ENCODE results near the gene KCNMB4. TPM values are rescaled to one million over a fixed set of nuclear protein-coding genes. Genes with fewer than 3 reads are reported as not detected.

The KCNMB4 gene
- total and polyA plus RNA-seq, 7 experiments from 2014 or later: 0.31 to 1.9 (median 1.4) TPM

DNA sequence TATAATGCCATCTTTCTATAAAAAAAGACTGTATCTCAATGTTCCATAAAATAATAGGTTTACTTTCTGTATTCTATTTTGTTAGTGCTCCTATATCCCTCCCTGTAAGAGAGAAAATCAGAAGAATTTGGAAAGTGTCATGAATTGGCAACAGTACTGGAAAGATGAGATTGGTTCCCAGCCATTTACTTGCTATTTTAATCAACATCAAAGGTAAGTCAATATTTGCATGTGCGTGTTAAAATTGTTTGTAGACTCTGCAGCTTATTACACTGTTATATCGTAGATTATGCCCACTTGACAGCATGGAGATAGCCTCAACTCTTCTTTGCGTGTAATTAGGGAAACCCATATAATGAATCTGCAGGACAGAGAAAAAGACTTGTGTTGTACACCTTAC, 34.0 kb downstream of the KCNMB4 start:
- no peak for ATAC-seq
- Mint-ChIP-seq H3K9me3 (peaks cover 0 to 8% (median 0%) of the 10 kb centered on the region in 11 donors), H3K27me3 (no peaks in the 10 kb centered on the region), H3K36me3 (peaks cover 0 to 45% (median 27%) of the 10 kb centered on the region in 5 donors), H3K4me3 (no peak overlapping the region), H3K27ac (no peak overlapping the region), H3K4me1 (no peaks in the 10 kb centered on the region)
- Histone ChIP-seq H3K27me3 (ENCODE audit: control insufficient read depth in 2 of 2, insufficient read depth in 2 of 2, low read length in 2 of 2) (no peaks in the 10 kb centered on the region), H3K4me3 (ENCODE audit: low read length) (no peak overlapping the region), H3K27ac (ENCODE audit: low read depth, low read length) (no peak overlapping the region), H3K36me3 (ENCODE audit: control insufficient read depth in 2 of 3, insufficient read depth in 3 of 3, low read length in 3 of 3) (peaks cover 0 to 7% (median 0%) of the 10 kb centered on the region in 3 experiments), H3K9me3 (ENCODE audit: control insufficient read depth in 2 of 3, low read length in 3 of 3) (no peaks in the 10 kb centered on the region), H3K4me1 (ENCODE audit: control insufficient read depth in 2 of 2, insufficient read depth in 2 of 2, low read length in 2 of 2) (no peaks in the 10 kb centered on the region)
- DNase-seq: no peak
- ChIA-PET CTCF (no interaction called here), POLR2A (no interaction called here)
- intact Hi-C loops (cut with micrococcal nuclease): no loop called here

DNA sequence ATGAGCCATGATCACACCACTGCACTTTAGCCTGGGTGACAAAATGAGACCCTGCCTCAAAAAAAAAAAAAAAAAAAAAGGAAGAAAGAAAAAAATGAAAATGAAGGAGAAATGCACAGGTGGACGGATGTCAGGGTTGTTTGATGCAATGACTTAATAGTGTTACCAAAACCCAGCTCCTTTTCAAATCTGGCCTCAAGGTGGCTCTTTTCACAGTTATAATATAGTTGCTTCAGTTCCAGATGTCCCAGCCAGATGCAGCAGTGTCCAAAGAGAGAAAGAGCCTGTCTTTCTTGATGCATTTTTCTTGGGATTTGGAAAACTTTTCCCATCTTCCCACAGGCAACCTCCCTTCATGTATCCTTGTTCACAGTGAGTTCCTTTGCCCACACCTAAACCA, 36.5 kb downstream of the KCNMB4 start:
- ChIA-PET CTCF (no interaction called here), POLR2A (no interaction called here)
- Mint-ChIP-seq H3K27ac (no peak overlapping the region), H3K4me3 (no peak overlapping the region), H3K4me1 (no peaks in the 10 kb centered on the region), H3K27me3 (no peaks in the 10 kb centered on the region), H3K9me3 (peaks cover 0 to 8% (median 0%) of the 10 kb centered on the region in 11 donors), H3K36me3 (peaks cover 0 to 58% (median 34%) of the 10 kb centered on the region in 5 donors)
- H3K4me1 ChIP-seq (ENCODE audit: control insufficient read depth in 2 of 2, insufficient read depth in 2 of 2, low read length in 2 of 2): no peaks in the 10 kb centered on the region
- peaks cover 0 to 7% (median 0%) of the 10 kb centered on the region in 3 experiments for H3K36me3 ChIP-seq (ENCODE audit: control insufficient read depth in 2 of 3, insufficient read depth in 3 of 3, low read length in 3 of 3)
- intact Hi-C loops (cut with micrococcal nuclease): no loop called here
- no peaks in the 10 kb centered on the region for H3K9me3 ChIP-seq (ENCODE audit: control insufficient read depth in 2 of 3, low read length in 3 of 3)
- no peak overlapping the region for H3K4me3 ChIP-seq (ENCODE audit: low read length)
- H3K27ac ChIP-seq (ENCODE audit: low read depth, low read length): no peak overlapping the region
- no peak for ATAC-seq
- no peak for DNase-seq
- no peaks in the 10 kb centered on the region for H3K27me3 ChIP-seq (ENCODE audit: control insufficient read depth in 2 of 2, insufficient read depth in 2 of 2, low read length in 2 of 2)

DNA sequence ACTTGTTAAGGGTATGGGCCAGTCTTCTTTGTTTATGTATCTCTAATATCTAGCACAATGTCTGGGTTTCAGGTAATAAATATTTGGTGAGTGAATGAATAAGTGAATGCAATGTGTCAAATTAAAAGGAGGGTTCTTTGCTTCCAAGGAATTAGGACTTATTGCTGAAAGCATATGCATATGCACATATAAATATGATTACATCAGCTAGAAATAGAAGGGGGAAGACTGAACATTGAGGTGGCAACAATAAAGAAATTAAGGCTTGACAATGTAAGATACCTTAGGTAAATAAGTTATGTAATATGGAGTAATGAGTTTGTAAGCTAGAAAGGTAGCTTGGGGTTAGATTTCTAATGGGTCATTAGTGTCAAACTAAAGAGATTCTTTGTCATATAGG, 37.7 kb downstream of the KCNMB4 start:
- no peaks in the 10 kb centered on the region for H3K27me3 Mint-ChIP-seq
- H3K4me3 Mint-ChIP-seq: no peak overlapping the region
- no peaks in the 10 kb centered on the region for H3K4me1 Mint-ChIP-seq
- Histone ChIP-seq H3K27me3 (ENCODE audit: control insufficient read depth in 2 of 2, insufficient read depth in 2 of 2, low read length in 2 of 2) (no peaks in the 10 kb centered on the region), H3K36me3 (ENCODE audit: control insufficient read depth in 2 of 3, insufficient read depth in 3 of 3, low read length in 3 of 3) (peaks cover 0 to 7% (median 0%) of the 10 kb centered on the region in 3 experiments), H3K27ac (ENCODE audit: low read depth, low read length) (no peak overlapping the region), H3K4me1 (ENCODE audit: control insufficient read depth in 2 of 2, insufficient read depth in 2 of 2, low read length in 2 of 2) (no peaks in the 10 kb centered on the region), H3K9me3 (ENCODE audit: control insufficient read depth in 2 of 3, low read length in 3 of 3) (no peaks in the 10 kb centered on the region), H3K4me3 (ENCODE audit: low read length) (no peak overlapping the region)
- intact Hi-C loops (cut with micrococcal nuclease): no loop called here
- ATAC-seq: no peak
- DNase-seq: no peak
- peaks cover 0 to 57% (median 35%) of the 10 kb centered on the region in 5 donors for H3K36me3 Mint-ChIP-seq
- POLR2A ChIA-PET: no interaction called here
- no peak overlapping the region for H3K27ac Mint-ChIP-seq
- peaks cover 0 to 8% (median 0%) of the 10 kb centered on the region in 11 donors for H3K9me3 Mint-ChIP-seq
- CTCF ChIA-PET: no interaction called here

DNA sequence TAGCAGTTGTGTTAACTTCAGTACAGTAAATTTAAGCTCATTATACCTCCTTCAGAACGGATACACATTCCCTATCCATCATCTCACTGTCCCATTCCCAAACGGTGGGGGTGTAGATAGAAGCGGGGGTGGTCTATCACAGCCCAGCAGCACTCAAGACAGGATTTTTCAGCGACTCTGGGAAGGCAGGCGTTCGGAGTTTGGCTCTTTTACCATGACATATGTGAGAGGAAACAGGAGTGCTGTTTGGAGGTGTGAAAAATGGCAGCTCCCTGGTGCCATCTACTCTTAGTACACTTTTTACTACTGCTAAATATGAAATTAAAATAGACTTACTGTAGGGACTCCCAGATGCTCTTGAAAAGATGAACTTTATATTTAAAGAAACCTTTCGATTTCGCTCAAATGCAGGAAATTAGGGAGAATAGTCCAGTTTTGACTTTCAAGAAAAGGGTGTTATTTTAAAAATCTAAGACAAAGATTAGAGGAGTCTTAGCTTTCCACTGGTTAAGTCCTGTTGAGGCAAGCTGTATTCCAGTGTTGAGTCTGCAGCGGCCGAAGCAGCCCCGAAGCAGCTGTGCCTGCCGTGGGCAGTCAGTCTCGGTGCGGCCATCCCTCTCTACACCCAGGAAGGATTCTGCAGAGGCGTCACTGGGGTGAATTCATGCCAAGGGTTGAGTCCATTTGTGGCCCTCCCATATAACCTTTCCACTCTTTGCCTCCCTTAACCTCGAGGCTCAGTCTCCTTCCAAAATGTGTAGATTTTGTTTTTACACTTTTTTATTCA, 42.1 kb downstream of the KCNMB4 start:
- CTCF ChIA-PET: no interaction called here
- H3K27me3 ChIP-seq (ENCODE audit: control insufficient read depth in 2 of 2, insufficient read depth in 2 of 2, low read length in 2 of 2): no peaks in the 10 kb centered on the region
- no peak overlapping the region for H3K4me3 ChIP-seq (ENCODE audit: low read length)
- H3K4me1 ChIP-seq (ENCODE audit: control insufficient read depth in 2 of 2, insufficient read depth in 2 of 2, low read length in 2 of 2): no peaks in the 10 kb centered on the region
- no peak for ATAC-seq
- POLR2A ChIA-PET: no interaction called here
- H3K27ac ChIP-seq (ENCODE audit: low read depth, low read length): no peak overlapping the region
- Mint-ChIP-seq H3K9me3 (no peaks in the 10 kb centered on the region), H3K27me3 (no peaks in the 10 kb centered on the region), H3K4me1 (no peaks in the 10 kb centered on the region), H3K4me3 (no peak overlapping the region), H3K36me3 (peaks cover 0 to 46% (median 23%) of the 10 kb centered on the region in 5 donors), H3K27ac (no peak overlapping the region)
- H3K36me3 ChIP-seq (ENCODE audit: control insufficient read depth in 2 of 3, insufficient read depth in 3 of 3, low read length in 3 of 3): no peaks in the 10 kb centered on the region
- no peaks in the 10 kb centered on the region for H3K9me3 ChIP-seq (ENCODE audit: control insufficient read depth in 2 of 3, low read length in 3 of 3)
- DNase-seq: no peak
- intact Hi-C loops (cut with micrococcal nuclease): no loop called here

DNA sequence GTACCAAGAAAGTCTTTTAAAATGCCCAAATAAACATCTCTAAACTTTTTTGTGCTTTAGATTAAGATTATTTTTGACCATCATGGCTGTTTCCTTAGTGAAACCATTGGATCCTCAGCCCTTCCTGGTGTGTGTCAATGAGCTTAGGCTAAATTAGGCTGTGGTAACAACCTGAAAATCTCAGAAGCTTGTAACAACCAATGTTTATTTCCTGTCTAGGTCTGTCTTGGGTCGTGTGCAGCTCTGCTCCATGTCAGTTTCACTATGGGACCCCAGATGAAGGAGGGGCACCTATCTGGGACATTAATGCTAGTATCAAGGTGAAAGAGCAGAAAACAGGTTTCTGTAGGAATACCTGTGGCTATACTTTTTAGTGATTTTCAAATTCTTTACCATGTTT, 49.9 kb downstream of the KCNMB4 start:
- no peak for ATAC-seq
- intact Hi-C loops (cut with micrococcal nuclease): no loop called here

DNA sequence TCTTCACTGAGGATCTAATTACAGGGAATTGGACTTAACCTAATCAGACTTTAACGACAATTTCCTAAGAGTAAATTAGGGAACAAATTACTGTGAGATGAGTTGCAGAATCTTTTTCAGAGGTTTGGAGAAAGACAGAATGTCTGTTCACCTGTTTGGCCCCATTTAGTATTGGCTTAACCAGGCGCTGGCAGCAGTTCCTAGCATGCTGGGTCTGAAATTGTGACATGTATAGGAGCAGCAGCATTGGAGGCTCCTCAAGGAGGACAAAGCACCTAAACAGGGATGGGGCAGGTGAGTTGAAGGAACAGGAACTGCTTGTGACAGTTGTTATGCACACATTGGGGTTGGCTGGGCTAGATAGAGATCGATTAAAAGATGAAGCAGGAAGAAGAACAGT, 51.0 kb downstream of the KCNMB4 start:
- Mint-ChIP-seq H3K36me3 (peaks cover 0 to 24% (median 0%) of the 10 kb centered on the region in 5 donors), H3K27ac (no peak overlapping the region), H3K4me3 (no peak overlapping the region), H3K27me3 (peaks cover 0 to 5% (median 0%) of the 10 kb centered on the region in 5 donors), H3K4me1 (peaks cover 0 to 10% (median 4%) of the 10 kb centered on the region in 7 donors), H3K9me3 (no peaks in the 10 kb centered on the region)
- Histone ChIP-seq H3K27me3 (ENCODE audit: control insufficient read depth in 2 of 2, insufficient read depth in 2 of 2, low read length in 2 of 2) (no peaks in the 10 kb centered on the region), H3K27ac (ENCODE audit: low read depth, low read length) (no peak overlapping the region), H3K4me1 (ENCODE audit: control insufficient read depth in 2 of 2, insufficient read depth in 2 of 2, low read length in 2 of 2) (no peaks in the 10 kb centered on the region), H3K9me3 (ENCODE audit: control insufficient read depth in 2 of 3, low read length in 3 of 3) (no peaks in the 10 kb centered on the region), H3K36me3 (ENCODE audit: control insufficient read depth in 2 of 3, insufficient read depth in 3 of 3, low read length in 3 of 3) (no peaks in the 10 kb centered on the region), H3K4me3 (ENCODE audit: low read length) (no peak overlapping the region)
- intact Hi-C loops (cut with micrococcal nuclease): no loop called here
- ChIA-PET POLR2A (no interaction called here), CTCF (no interaction called here)
- DNase-seq (no peak), ATAC-seq (no peak)

More for the DNA sequence above, 49.9 kb downstream of the KCNMB4 start:
- Mint-ChIP-seq H3K9me3 (no peaks in the 10 kb centered on the region), H3K36me3 (peaks cover 0 to 24% (median 0%) of the 10 kb centered on the region in 5 donors), H3K4me1 (peaks cover 0 to 10% (median 4%) of the 10 kb centered on the region in 7 donors), H3K27ac (no peak overlapping the region), H3K27me3 (peaks cover 0 to 5% (median 0%) of the 10 kb centered on the region in 5 donors), H3K4me3 (no peak overlapping the region)
- DNase-seq: no peak
- ChIA-PET POLR2A (no interaction called here), CTCF (interaction anchor here (0.7 kb wide), 1 partner anchor 14 kb away, joined by 3 read pairs; no protein-coding TSS in a partner anchor)
- no peaks in the 10 kb centered on the region for H3K9me3 ChIP-seq (ENCODE audit: control insufficient read depth in 2 of 3, low read length in 3 of 3)
- H3K4me1 ChIP-seq (ENCODE audit: control insufficient read depth in 2 of 2, insufficient read depth in 2 of 2, low read length in 2 of 2): no peaks in the 10 kb centered on the region
- no peak overlapping the region for H3K4me3 ChIP-seq (ENCODE audit: low read length)
- no peaks in the 10 kb centered on the region for H3K36me3 ChIP-seq (ENCODE audit: control insufficient read depth in 2 of 3, insufficient read depth in 3 of 3, low read length in 3 of 3)
- no peaks in the 10 kb centered on the region for H3K27me3 ChIP-seq (ENCODE audit: control insufficient read depth in 2 of 2, insufficient read depth in 2 of 2, low read length in 2 of 2)
- no peak overlapping the region for H3K27ac ChIP-seq (ENCODE audit: low read depth, low read length)

DNA sequence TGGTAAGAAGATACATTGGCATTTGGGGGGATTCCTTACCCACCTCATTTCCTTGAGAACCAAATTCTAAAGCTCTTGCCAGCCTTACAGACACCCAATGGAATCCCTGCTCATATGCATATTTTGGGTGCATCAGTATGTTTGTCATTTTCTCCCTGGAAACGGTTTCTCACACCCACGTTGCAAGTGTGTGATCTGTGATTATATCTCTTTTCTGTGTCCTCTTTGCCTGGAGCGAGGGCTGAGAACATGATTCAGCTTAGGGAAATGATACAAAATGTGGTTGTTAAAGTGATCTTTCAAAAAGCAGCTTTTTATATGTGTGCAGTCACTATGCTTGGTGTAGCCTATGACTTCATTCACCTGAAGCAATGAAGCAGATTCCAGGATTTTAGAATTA, 52.0 kb downstream of the KCNMB4 start:
- H3K36me3 ChIP-seq (ENCODE audit: control insufficient read depth in 2 of 3, insufficient read depth in 3 of 3, low read length in 3 of 3): no peaks in the 10 kb centered on the region
- no peaks in the 10 kb centered on the region for H3K9me3 Mint-ChIP-seq
- ChIA-PET CTCF (no interaction called here), POLR2A (no interaction called here)
- no peaks in the 10 kb centered on the region for H3K9me3 ChIP-seq (ENCODE audit: control insufficient read depth in 2 of 3, low read length in 3 of 3)
- ATAC-seq: no peak
- no peak overlapping the region for H3K4me3 ChIP-seq (ENCODE audit: low read length)
- H3K27ac ChIP-seq (ENCODE audit: low read depth, low read length): no peak overlapping the region
- H3K4me3 Mint-ChIP-seq: no peak overlapping the region
- intact Hi-C loops (cut with micrococcal nuclease): no loop called here
- peaks cover 0 to 23% (median 0%) of the 10 kb centered on the region in 5 donors for H3K36me3 Mint-ChIP-seq
- no peak overlapping the region for H3K27ac Mint-ChIP-seq
- H3K4me1 ChIP-seq (ENCODE audit: control insufficient read depth in 2 of 2, insufficient read depth in 2 of 2, low read length in 2 of 2): no peaks in the 10 kb centered on the region
- H3K27me3 Mint-ChIP-seq: peaks cover 0 to 5% (median 0%) of the 10 kb centered on the region in 5 donors
- no peak for DNase-seq
- H3K4me1 Mint-ChIP-seq: peaks cover 0 to 10% (median 4%) of the 10 kb centered on the region in 7 donors
- H3K27me3 ChIP-seq (ENCODE audit: control insufficient read depth in 2 of 2, insufficient read depth in 2 of 2, low read length in 2 of 2): no peaks in the 10 kb centered on the region
